ENCODE data around the gene HDAC4. TPM values are rescaled to one million over a fixed set of nuclear protein-coding genes. Genes with fewer than 3 reads are reported as not detected.

HDAC4 gene
- polyA plus RNA-seq, 5 donors: 7.9 to 11.8 (median 10.9) TPM

- DNase-seq: no peak
Observed at GRCh38 chr2:239349453-239350135, 51.2 kb downstream of the HDAC4 start.

DNA sequence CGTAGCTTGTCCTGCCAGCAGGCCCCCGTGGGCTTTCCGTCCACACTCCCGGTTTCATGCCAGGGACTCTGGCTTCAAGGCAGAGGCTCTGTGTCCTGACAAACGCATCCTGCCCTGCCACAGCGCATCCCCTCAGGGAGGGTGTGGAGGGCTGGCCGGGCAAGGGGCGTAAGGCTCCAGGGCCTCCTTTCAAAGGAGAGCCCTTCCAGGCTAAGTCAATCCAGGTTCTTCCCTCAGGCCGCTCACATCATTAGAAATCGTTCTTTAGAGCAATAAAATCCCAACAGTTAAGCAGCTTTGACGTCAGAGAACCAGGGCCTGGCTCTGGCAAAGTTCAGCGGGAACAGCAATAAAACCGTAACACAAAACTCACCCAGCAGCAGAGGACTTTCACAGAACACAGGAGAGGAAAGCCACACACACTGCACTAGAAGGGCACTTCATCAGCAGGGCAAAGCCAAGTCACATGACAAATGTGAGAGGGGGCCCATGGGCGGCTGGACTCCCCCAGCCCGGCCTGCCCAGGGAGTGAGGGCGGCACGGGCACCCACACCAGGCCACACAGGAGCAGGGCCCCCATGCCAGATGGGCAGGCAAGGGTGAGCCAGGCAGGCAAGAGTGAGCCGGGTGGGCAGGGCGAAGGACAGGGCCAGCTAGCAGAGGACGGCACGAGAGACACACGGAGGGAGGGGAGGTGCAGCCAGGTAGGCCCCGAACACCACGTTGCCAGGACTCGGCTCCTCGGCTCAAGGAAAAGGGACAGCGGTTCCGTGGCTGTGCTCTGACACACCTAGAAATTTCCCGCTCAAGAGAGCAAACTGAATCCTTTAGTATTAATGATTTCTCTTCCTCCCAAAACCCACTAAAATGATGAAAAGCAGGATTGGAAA, 52.0 kb downstream of the HDAC4 start:
- no peak for DNase-seq

- DNase-seq: no peak
Observed at GRCh38 chr2:239346676-239347075, 54.1 kb downstream of the HDAC4 start.

- no peak for DNase-seq
Observed at GRCh38 chr2:239345251-239345650, 55.6 kb downstream of the HDAC4 start.

- DNase-seq: no peak
Observed at GRCh38 chr2:239344857-239345216, 56.0 kb downstream of the HDAC4 start.

GRCh38 chr2:239343946-239344856, 56.6 kb downstream of the HDAC4 start:
- no peak for DNase-seq

GRCh38 chr2:239343460-239343859, 57.4 kb downstream of the HDAC4 start:
- no peak for DNase-seq

DNA sequence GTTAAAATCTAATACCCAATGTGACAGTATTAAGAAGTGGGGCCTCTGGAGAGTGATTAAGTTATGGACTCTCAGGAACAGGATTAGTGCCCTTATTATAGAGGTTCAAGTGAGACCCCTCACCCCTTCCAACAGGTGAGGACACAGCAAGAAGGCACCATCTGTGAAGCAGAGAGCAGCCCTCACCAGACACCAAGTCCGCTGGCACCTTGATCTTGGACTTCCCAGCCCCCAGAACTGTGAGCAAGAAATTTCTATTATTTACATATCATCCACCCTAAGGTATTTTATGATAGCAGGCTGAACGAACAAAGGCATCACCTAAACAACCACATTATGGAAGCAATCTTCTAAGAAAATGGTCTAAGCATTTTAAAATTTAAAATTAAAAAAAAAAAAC, 59.0 kb downstream of the HDAC4 start:
- no peak for DNase-seq

DNA sequence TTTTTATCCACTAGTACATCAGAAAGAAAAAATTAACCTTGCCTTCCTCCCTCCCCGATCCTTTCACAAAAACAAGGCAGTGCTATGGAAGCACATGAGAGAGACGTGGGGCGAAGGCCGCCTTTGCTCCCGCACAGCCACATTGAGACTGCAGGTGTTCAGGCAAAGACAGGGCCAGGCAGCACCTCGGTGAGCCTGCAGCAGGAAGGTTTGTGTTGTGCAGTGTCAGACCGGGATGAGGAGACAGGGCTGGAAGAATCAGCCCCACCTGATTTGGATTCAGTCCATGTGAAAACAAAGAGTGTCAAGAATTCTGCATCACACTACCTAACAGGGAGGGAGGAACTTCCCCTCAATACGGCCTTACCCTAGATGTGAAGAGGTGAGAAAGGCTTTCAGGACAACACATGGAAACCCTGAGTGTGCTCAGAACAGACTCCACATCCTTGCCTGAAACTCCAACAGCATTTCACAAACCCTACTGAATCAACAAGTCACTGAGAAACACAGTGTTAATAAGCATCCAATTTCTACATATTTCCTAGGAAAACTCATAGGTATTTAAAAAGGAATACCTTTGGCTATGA, 59.6 kb downstream of the HDAC4 start:
- DNase-seq: no peak

GRCh38 chr2:239339726-239340601, 60.9 kb downstream of the HDAC4 start:
- no peak for DNase-seq

DNA sequence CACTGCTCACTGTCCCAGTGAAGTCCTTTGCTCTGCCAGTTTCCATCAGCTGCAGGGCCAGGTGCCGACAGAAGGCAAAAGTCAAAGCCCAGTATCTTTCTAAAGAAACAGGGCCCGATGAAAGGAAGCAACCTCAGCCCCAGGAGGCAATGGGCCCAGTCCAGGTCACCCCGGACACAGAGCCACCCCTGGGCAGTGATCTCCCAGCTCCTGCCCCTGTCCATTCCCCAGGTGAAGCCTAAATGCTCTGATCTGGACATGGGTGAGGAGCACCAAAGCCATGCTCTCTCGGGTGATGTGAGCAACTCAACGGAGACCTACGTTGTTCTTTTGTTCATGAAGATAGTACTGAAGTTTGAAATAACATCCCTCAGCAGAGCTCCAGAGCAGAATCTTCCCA, 61.6 kb downstream of the HDAC4 start:
- DNase-seq: no peak

DNA sequence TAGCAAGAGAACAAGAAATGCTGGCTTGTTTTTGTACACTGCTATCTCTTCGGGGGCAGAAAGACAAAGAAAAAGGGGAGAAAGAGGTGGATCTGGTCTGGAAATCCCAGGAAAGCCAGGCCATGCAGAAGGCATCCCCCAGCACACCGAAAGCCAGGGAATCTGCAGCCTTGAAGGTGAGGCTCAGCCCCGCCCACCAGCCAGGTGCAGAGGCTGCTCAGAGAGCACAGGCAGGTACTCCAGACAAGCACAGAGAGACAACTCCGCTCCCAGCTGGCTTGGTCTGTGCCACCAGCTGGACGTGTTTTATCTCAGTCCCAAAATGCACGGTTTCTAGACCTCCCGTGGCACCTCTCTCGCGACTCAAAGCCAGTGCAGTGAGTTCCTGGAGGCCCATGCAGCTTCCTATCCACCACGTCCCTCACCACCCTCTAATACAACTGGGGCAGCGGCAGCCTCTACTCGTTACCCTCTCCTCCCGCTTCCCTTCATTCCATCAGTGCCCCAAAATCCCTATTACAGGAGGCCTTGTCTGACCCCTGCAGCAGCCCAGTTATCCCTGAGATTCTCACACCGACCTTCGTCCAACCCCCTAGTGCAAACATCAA, 62.8 kb downstream of the HDAC4 start:
- no peak for DNase-seq

GRCh38 chr2:239337122-239337876, 63.5 kb downstream of the HDAC4 start:
- DNase-seq: no peak

- no peak for DNase-seq
Observed at GRCh38 chr2:239331560-239331959, 69.3 kb downstream of the HDAC4 start.

DNA sequence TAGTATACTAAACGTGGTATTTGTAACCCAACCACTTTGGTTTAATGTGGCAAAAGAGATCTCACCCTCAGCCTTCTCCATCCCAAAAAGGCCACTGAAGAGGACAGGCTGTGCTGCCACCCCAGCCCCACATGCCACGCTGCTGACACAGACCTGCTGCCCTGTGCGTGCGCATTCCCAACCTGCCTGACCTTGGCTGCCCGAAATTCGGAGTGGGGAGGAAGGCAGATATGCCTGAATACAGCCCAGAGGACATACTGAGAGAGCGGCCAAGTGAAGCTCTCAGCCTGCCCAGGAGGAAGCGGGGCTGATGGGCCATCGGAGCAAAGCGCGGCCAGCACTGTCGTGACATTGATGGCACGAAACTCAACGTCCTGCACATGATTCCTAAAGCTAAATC, 70.0 kb downstream of the HDAC4 start:
- no peak for DNase-seq

- no peak for DNase-seq
Observed at GRCh38 chr2:239329972-239330572, 70.7 kb downstream of the HDAC4 start.

DNA sequence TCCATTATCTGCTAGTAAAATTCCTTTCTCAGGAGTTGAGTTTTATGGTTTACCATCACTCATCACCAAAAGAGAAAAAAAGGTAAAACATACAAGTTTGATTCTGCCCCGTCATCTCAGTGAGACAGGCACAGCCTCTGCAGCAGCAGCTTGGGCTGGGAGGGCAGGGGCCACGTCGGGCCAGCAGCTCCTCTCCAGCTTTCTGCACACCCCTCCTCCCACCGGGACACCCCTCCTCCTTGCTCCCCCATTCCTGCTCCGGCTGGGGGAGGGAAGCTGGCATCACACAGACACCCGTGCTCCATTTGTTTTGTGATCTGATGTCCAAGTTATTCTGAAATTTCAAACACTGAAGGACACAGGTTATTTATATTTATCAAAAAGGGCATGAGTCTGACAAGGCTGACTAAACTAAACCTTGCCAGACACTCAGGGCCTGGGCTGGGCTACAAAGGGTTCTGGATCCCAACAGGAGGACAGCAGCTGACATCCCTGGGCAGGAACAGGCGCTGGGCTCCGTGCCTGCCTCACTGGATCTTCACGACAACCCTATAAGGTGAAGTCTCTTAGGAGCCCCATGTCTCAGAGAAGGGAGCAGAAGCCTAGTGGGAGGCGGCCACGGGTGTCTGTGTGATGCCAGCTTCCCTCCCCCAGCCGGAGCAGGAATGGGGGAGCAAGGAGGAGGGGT, 71.4 kb downstream of the HDAC4 start:
- DNase-seq: no peak

Measured in right lung (tissue), 5 donors.